GM19193 (cell line): ENCODE results near the gene ADSL.

Source experiments
- POLR2A ChIP-seq: IDR thresholded peaks from 4 replicates; pipeline ENCODE4 v1.6.1; 2011; ENCODE audit not compliant: insufficient read depth, insufficient read length; ENCODE audit errors: extremely low read depth

Gene ADSL

GRCh38 chr22:40345271-40345670 is 1.0 kb upstream of the ADSL start:
- no peak for TF ChIP-seq POLR2A

GRCh38 chr22:40345815-40346184 is 500 bp upstream of the ADSL start:
- no peak for TF ChIP-seq POLR2A

GRCh38 chr22:40347300-40347699 is 1.0 kb downstream of the ADSL start:
- TF ChIP-seq POLR2A: no peak

- no peak for TF ChIP-seq POLR2A
These were observed 1.8 kb downstream of the ADSL start for GRCh38 chr22:40348025-40348658.

- TF ChIP-seq POLR2A: no peak
These were observed 6.5 kb downstream of the ADSL start for GRCh38 chr22:40352763-40353162.

- TF ChIP-seq POLR2A: no peak
These were observed 14.8 kb downstream of the ADSL start for GRCh38 chr22:40361100-40361499.

GRCh38 chr22:40363059-40363458 is 16.8 kb downstream of the ADSL start:
- no peak for TF ChIP-seq POLR2A

- TF ChIP-seq POLR2A: no peak
These were observed 18.1 kb downstream of the ADSL start for GRCh38 chr22:40364431-40364830.

GRCh38 chr22:40366068-40366467 is 19.8 kb downstream of the ADSL start:
- no peak for TF ChIP-seq POLR2A

- TF ChIP-seq POLR2A: no peak
These were observed 21.0 kb downstream of the ADSL start for GRCh38 chr22:40367342-40367741.

- TF ChIP-seq POLR2A: no peak
These were observed 21.7 kb downstream of the ADSL start for GRCh38 chr22:40368016-40368415.

- no peak for TF ChIP-seq POLR2A
These were observed 22.5 kb downstream of the ADSL start for GRCh38 chr22:40368836-40369235.

- no peak for TF ChIP-seq POLR2A
These were observed 28.3 kb downstream of the ADSL start for GRCh38 chr22:40374567-40374966.

- no peak for TF ChIP-seq POLR2A
These were observed 29.8 kb downstream of the ADSL start for GRCh38 chr22:40376149-40376548.

GRCh38 chr22:40377931-40378330 is 31.6 kb downstream of the ADSL start:
- no peak for TF ChIP-seq POLR2A

GRCh38 chr22:40381461-40381860 is 35.2 kb downstream of the ADSL start:
- no peak for TF ChIP-seq POLR2A

- no peak for TF ChIP-seq POLR2A
These were observed 37.6 kb downstream of the ADSL start for GRCh38 chr22:40383905-40384304.
